Activated gamma-delta T cell treated with anti-CD3 and anti-CD28 coated beads, Interleukin-2, amount 50 U/mL, for 16 hours (primary cell): Measurements from ENCODE around the gene DAD1.
"Not testable (repeated sequence)": the region's sequence is repeated elsewhere in the genome, so short reads cannot be mapped to it uniquely, and the experiment has no call there.

ENCODE experiments used
- DNase-seq: peaks from one replicate; pipeline ENCODE4 v3.0.0-alpha.2; 2020; ENCODE audit warnings: low read depth

DAD1 gene

GRCh38 chr14:22552001-22552826 lies 36.8 kb downstream of the DAD1 start:
- DNase-seq = no peak

GRCh38 chr14:22551605-22551997 lies 37.4 kb downstream of the DAD1 start:
- DNase-seq = no peak

GRCh38 chr14:22549981-22550673 lies 38.9 kb downstream of the DAD1 start:
- peak; percentile 55 for DNase-seq

GRCh38 chr14:22549324-22549962 lies 39.6 kb downstream of the DAD1 start:
- DNase-seq = no peak

GRCh38 chr14:22547948-22548750 lies 40.9 kb downstream of the DAD1 start:
- no peak for DNase-seq

GRCh38 chr14:22547313-22547947 lies 41.6 kb downstream of the DAD1 start:
- DNase-seq = no peak

GRCh38 chr14:22546722-22547071 lies 42.3 kb downstream of the DAD1 start:
- no peak for DNase-seq

- no peak for DNase-seq
Observed at GRCh38 chr14:22545842-22546721, 42.9 kb downstream of the DAD1 start.

- DNase-seq = no peak
Observed at GRCh38 chr14:22544881-22545420, 44.1 kb downstream of the DAD1 start.

GRCh38 chr14:22544406-22544805 lies 44.6 kb downstream of the DAD1 start:
- DNase-seq = no peak

- not testable (repeated sequence) for DNase-seq
Observed at GRCh38 chr14:22543570-22544357, 45.3 kb downstream of the DAD1 start.

GRCh38 chr14:22542360-22542759 lies 46.7 kb downstream of the DAD1 start:
- DNase-seq = no peak

GRCh38 chr14:22541721-22542120 lies 47.3 kb downstream of the DAD1 start:
- DNase-seq = no peak

GRCh38 chr14:22540811-22541360 lies 48.1 kb downstream of the DAD1 start:
- no peak for DNase-seq

GRCh38 chr14:22540293-22540692 lies 48.7 kb downstream of the DAD1 start:
- no peak for DNase-seq

- DNase-seq = no peak
Observed at GRCh38 chr14:22539831-22540230, 49.2 kb downstream of the DAD1 start.

GRCh38 chr14:22538671-22539228 lies 50.3 kb downstream of the DAD1 start:
- DNase-seq = no peak

- no peak for DNase-seq
Observed at GRCh38 chr14:22537436-22538310, 51.4 kb downstream of the DAD1 start.
